ENCODE data around the gene FETUB.

The FETUB gene

GRCh38 chr3:186638259-186638658 lies 1.9 kb upstream of the FETUB start:
- no peak for DNase-seq

- DNase-seq, result no peak
Measured at GRCh38 chr3:186640473-186640818, 247 bp downstream of the FETUB start.

GRCh38 chr3:186640929-186641328 lies 730 bp downstream of the FETUB start:
- no peak for DNase-seq

GRCh38 chr3:186642014-186642413 lies 1.8 kb downstream of the FETUB start:
- DNase-seq, result no peak

GRCh38 chr3:186643493-186643892 lies 3.3 kb downstream of the FETUB start:
- DNase-seq, result no peak

GRCh38 chr3:186644683-186645082 lies 4.5 kb downstream of the FETUB start:
- DNase-seq, result no peak

- no peak for DNase-seq
Measured at GRCh38 chr3:186646106-186646505, 5.9 kb downstream of the FETUB start.

- no peak for DNase-seq
Measured at GRCh38 chr3:186646841-186647240, 6.6 kb downstream of the FETUB start.

- no peak for DNase-seq
Measured at GRCh38 chr3:186648851-186649250, 8.7 kb downstream of the FETUB start.

GRCh38 chr3:186651678-186652215 lies 11.5 kb downstream of the FETUB start:
- no peak for DNase-seq

- no peak for DNase-seq
Measured at GRCh38 chr3:186653080-186653707, 13.0 kb downstream of the FETUB start.

- no peak for DNase-seq
Measured at GRCh38 chr3:186653984-186654383, 13.8 kb downstream of the FETUB start.

GRCh38 chr3:186663361-186664118 lies 23.3 kb downstream of the FETUB start:
- DNase-seq, result no peak

- no peak for DNase-seq
Measured at GRCh38 chr3:186664119-186664495, 23.9 kb downstream of the FETUB start.

GRCh38 chr3:186664506-186664905 lies 24.3 kb downstream of the FETUB start:
- no peak for DNase-seq

- DNase-seq, result no peak
Measured at GRCh38 chr3:186665625-186666188, 25.5 kb downstream of the FETUB start, which contains the start of gene HRG. HRG (plus strand) TSS chr3:186666014; CDS start chr3:186666032, 18 bp downstream.

- no peak for DNase-seq
Measured at GRCh38 chr3:186668426-186668825, 28.2 kb downstream of the FETUB start.

GRCh38 chr3:186669378-186670084 lies 29.3 kb downstream of the FETUB start:
- DNase-seq, result no peak

- no peak for DNase-seq
Measured at GRCh38 chr3:186670155-186670554, 30.0 kb downstream of the FETUB start.

GRCh38 chr3:186671051-186671450 lies 30.9 kb downstream of the FETUB start:
- DNase-seq, result no peak

GRCh38 chr3:186678604-186679003 lies 38.4 kb downstream of the FETUB start:
- DNase-seq, result no peak

- DNase-seq, result no peak
Measured at GRCh38 chr3:186679151-186679550, 39.0 kb downstream of the FETUB start.

GRCh38 chr3:186680869-186681268 lies 40.7 kb downstream of the FETUB start:
- no peak for DNase-seq
